GM21825 (cell line): ENCODE data around the gene ATP13A4.

Experiments
- ATAC-seq: cut with Tn5 transposase; IDR thresholded peaks from one replicate; pipeline ENCODE4 v1.9.1; 2021; ENCODE audit warnings: mild to moderate bottlenecking, moderate library complexity; ENCODE audit not compliant: unreplicated experiment

The ATP13A4 gene

DNA sequence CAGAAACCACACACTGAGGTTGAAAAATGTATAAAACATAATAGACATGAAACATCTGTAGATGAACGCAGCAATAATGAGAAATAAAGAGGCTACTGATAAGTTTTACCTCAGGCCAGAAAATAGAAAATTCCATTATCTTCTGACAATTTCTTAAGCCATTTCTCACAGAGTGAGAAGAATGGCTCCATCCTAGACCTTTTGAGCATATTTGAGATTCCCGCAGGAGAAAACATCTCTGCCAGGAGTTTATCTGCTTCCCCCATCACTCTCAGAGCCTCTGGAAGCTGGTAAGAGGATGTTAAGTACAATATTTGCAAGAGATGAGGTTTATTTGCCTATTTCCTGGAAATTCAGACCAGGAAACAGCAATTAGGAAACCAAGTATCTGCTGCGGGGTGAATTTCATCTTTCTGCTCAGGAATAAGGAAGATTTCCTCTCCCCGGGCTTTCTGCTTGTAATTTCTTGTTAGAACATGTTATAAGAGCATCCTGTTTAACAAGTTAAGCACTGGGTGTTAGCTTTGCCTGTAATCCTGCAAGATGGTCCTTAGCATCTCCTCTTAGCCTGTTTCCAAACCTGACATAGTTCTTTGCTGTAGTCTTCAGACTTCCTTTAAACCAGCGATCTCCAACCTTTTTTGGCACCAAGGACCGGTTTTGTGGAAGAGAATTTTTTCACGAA is 54.8 kb downstream of the ATP13A4 start:
- no peak for ATAC-seq

DNA sequence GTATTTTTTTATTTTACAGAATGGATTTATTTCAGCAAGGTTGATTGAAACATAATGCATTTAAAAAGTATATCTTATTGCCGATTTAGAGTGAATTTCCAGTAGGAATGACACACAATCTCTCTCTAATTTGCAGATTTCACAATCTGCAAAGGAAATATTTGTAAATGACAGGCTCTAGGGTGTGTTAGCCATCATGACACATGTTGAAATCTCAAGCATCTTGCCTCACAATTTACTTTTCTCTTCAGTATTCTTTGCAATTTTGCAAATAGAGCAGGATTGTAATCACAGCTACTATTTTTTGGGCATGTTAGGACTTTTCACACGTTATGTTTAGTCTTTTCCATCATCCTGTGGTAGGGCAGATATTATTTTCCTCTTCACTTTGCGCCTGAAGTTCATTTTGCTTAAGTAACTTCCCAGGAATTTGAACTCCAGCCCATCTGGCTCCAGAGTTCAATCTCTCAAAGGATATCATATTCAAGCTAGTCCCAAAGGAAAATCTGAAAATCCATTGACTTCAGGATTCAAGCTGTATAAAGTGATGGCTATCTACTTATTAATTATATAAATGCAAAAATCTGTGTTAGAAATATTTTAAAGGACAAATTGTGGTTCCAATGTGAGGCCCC is 55.4 kb downstream of the ATP13A4 start:
- no peak for ATAC-seq

DNA sequence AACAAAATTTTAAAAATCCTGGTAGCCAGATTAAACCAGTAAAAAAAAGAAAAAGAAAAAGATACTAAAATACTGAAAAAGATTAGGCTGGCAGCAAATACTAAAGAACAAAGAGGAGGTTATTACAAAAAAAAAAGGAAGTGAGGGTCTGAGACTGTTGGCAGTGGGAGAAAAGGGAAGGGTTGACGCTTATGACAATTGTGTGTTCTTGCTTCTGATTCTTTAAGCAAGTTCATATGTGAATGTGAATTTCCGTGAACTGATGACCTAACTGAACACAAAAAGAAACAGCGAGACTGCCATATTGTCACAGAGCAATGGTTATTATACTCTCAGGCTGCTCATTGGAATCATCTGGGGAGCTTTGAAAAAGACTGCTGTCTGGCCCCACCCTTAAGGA is 56.5 kb downstream of the ATP13A4 start:
- no peak for ATAC-seq

DNA sequence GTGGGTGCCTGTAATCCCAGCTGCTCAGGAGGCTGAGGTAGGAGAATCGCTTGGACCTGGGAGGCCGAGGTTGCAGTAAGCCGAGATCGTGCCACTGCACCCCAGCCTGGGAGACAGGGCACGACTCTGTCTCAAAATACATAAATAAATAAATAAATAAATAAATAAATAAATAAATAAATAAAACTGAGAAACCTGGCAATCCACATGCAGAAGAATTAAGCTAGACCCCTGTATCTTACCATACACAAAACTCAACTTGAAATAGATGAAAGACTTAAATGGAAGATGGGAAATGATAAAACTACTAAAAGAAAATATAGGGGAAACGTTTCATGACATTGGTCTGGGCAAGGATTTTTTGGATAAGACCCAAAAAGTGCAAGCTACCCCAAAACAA is 58.0 kb downstream of the ATP13A4 start:
- no peak for ATAC-seq

DNA sequence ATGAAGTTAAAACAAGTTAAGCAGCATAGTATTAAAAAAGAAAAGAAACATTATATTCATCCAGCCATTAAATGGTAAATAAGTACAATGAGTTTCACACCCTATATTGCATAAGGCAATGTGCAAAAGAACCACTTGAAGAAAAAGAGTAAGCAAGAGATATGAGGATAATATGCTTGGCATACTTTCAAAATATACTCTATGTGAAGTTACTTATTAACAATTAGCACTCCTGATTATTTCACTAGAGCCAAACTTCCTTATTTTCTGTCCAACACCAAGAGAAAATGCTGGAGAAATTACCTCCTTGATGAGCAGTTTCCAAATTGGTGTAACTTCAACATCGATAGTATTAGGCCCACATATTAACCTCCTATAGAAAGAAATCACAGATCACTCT is 63.7 kb downstream of the ATP13A4 start:
- no peak for ATAC-seq

DNA sequence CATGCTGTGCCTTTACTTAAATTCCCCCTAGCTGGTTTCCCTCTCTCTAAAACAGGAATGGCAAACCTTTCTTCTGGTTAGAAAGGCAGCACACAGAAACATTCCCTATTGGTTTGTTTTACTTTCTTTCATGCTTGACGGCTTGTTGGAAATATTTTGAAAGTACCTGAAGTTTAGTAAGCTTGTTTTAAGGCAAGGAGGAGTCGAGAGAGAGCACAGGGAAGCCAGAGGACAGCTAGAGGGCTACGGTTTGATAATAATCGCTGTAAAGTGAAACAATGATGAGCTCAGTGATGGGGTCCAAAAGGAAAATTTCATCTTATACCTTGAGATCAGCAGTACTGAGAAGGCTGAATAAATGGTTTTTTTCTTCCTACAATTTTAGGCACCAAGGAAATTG is 64.1 kb downstream of the ATP13A4 start:
- ATAC-seq, result no peak

DNA sequence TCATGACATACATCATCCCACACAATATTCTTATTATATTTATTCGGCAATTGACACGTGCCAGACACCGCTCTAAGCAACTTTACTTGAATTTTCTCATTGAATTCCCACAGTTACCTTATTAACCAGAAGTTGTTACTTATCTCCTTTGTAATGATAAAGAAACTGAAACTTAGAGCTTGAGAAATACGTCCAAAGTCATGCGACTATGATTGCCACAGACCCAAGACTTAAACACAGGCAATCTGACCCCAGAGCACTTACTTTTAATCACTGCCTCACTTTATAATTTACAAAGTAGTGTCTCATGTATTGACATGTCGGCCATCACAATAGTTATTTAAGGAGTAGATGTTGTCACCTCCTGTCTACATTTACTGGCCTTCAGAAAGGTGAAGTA is 64.7 kb downstream of the ATP13A4 start:
- no peak for ATAC-seq

DNA sequence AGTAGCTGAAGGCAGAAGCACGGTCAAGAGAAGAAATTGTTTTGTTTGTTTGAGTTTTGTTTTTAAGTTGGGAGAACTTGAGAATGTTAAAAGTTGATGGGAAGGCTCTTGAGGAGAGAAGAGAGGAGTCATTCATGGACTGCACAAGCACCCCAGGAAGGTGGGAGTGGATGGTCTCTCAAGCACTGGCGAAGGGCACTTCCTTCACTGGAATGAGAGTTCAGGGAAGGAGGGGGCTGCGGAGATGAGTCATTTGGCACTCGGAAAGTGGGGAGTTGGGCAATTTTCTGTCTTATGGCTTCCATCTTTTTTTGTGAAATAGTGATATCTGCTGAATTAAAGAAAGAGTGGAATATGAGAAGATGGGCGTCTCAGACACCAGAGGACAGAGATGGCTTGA is 66.0 kb downstream of the ATP13A4 start:
- no peak for ATAC-seq

DNA sequence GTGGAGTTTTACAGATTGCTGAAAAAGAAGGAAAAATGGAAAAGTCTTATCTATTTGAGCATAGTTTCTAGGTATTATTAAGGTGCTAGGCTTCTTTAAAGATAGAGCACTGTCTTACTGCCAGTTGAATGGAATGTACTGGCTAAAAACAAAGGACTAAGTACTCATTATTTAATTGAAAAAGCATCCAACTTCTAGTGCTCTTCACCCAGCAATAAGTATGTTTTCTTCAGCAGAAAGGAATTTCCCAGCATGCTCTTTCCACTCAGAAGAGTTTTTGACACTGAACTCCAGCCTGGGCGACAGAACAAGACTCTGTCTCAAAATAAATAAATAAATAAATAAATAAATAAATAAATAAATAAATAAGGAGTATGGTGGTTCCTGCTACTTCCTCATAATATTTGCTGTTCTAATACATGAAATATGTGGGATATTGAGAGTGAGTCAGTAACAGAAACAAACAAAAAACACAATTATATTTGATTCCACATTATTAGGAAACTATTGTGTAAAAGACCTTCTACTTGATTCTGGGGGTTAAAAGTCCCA is 70.6 kb downstream of the ATP13A4 start:
- no peak for ATAC-seq

DNA sequence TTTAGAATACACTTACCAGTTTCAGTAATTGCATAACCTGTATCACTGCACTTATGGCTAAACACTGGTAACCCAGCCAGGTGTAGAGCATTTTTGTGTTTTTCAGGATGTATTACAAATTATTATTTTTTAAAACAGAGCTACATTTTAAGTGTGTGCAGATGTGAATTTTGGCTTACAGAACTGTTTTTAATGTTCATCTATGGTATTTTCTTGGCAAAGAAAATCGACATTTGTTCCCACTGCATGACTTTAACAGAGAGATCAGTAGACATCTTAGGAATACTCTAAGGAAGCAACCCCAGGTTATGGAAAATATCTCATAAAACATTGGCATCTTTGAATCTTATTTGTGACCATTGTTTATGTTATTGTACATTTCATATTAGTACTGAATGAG is 73.3 kb downstream of the ATP13A4 start:
- ATAC-seq, result no peak

DNA sequence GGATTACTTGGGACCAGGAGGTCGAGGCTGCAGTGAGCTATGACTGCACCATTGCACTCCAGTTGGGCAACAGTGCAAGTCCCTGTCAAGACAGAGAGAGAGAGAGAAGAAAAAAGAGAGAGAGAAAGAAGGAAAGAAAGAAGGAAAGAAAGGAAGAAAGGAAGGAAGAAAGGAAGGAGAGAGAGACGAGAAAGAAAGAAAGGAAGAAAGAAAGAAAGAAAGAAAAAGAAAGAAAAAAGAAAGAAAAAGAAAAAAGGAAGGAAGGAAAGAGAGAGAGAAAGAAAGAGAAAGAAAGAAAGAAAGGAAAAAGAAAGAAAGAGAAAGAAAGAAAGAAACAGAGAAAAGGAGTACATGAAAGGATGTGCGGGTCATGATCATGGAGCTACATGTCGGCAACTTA is 80.2 kb downstream of the ATP13A4 start:
- no peak for ATAC-seq

DNA sequence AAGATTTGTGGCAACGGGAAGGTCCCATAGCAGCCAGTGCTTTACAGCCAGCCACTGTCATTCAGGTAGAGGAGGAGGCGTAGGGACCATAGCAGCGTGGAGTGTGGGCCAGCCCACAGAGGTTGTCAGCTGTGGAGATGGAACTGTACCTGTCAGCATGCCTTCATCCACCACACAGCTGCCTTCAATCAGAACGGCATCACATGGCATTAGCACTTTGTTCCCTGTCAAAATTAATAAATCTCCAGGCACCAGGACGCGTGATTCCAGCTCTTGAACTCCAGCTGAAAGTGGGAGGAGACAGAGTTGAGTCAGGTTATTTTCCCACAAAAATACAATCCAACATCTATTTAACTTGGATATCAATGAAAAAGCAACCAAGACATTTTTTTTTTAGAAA is 84.0 kb downstream of the ATP13A4 start:
- ATAC-seq, result no peak

DNA sequence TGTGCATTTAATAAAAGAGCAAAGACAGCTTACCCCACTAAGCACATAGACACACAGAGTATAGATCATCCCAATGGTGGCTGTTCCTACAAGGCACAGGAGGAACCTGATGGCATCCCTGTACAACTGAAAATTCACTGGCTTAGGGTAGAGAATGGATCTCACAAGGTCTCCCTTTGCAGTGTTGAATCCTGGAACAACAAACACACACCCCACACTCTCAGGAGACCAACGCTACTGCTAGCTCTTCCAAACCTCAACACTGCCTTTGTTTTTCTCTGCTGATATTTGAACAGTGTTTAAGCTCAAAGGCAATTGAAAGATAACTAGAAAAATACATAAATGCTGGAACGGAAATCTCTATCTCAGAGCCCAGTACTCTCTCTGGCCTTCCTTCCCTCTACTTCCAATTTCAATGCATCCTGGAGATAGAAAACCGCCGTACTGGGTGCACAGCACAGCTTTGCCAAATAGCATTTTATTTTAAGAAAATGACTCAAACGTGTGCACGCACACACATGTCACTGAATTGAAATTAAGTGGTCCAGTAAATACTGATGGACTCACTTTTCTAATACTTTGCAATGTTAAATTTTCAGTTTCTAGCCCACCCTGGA is 88.6 kb downstream of the ATP13A4 start:
- no peak for ATAC-seq

DNA sequence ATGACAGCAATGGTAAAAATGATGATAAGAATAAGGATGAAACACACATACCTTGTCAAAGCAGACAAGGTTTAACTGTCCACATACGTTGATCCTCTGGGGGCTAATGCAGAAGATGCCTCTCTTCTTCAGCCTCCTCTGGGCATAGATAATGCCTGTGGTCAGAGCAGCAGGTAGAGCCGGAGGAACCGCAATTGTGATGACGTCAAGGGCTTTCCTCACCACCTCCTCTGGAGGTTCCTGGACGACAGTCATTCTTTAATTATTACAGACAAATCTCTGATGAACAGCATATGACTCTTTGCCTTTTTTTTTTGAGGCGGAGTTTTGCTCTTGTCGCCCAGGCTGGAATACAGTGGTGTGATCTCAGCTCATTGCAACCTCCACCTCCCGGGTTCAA is 89.8 kb downstream of the ATP13A4 start:
- ATAC-seq, result no peak

DNA sequence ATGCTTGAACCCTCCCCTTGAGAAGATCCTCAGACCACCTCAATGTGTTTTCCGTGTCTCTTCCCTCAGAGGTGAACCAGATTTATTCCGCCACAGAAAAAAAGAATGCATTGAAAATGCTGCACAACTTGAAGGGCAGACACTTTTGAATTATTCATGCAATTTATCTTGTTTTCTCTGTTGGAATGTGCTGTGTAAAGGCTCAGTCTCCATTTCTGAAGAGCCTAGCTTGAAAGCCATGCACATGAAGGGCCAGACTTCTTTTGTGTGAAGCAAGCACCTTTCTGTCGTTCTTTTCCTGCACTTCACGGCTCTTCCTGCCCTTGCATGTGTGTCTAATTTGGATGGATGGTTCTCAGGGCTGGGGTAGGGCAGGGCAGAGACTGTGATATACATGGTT is 97.2 kb downstream of the ATP13A4 start:
- no peak for ATAC-seq

DNA sequence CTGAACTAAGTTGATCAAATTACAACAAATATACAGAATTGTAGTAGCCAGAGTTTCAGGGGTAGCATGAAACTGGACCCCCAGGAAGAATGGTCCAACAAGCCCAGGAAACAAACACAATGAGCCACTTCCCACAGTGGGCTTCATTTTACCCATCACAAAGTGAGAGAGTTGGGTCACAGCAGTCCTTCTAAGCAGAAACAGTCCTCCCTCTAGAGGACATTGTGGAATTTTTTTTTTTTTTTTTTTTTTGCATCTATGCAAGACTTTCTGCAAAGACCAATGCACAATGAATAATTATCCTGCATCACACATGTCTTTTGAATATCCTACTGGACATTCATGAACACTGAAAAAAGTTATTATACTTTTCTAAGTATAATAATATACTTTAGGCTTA is 102.4 kb downstream of the ATP13A4 start:
- ATAC-seq, result no peak

DNA sequence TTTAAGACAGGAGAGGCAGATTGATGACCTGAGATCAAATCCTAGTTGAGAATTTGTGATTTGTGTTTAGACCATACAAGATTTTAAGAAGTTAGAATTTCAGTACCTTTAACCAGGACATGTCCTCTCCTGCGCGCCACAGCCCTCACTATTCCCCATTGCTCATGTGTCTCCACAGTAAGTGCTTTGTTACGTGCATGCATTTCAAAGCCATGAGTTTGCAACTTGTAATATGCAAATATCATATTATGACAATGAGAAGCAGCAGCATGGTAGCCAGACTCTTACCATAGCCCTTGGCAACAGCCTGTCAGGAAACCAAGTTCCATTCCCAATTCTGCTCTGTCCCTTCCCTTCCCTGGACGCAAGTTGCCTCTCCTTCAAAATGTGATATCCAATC is 102.8 kb downstream of the ATP13A4 start:
- no peak for ATAC-seq

DNA sequence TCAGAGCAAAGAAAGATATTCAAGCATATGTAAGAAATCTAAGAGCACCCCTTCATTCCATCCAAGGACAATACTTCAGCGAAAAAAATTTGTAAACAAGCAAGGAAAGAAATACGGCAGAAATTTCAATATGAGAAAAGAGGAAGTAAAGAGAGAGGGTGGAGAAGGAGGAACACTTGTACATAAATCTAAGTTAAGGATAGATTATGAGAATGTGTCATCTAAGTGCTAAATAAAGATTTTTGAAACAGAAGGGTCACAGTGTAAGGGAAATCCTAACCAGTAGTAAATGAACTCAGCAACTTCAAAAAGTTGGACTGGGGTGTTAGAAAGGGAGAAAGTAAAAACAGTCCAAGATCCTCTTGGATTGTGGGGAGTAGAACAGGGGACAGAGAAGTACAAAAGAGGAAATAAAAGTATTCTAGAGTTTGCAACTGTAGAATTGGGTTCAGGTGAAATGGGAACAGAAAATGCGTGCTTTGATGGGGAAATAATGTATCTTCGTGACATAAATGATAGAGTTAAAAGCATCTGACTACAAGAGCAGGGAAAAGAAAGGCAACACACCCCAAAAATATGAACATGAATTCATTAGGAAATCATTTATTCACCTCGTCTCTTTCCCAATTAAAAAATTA is 107.6 kb downstream of the ATP13A4 start:
- no peak for ATAC-seq

DNA sequence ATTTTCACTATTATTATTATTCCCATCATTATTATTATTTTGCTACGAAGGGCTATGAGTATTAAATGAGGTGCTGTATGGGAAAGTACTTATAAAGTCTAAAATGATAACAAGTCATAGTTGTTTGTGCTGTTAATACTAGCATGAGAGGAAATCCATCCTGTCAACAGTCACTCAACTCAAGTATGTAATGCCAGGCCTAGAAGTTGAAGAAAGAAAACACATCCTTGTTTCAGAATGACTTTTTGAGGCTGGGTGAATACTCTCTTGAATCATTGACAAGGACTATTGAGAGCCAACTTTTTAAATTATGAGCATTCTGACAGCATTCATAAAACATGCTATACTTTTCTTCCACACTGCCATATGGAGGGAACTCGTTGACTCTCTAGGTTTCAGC is 115.3 kb downstream of the ATP13A4 start:
- no peak for ATAC-seq

DNA sequence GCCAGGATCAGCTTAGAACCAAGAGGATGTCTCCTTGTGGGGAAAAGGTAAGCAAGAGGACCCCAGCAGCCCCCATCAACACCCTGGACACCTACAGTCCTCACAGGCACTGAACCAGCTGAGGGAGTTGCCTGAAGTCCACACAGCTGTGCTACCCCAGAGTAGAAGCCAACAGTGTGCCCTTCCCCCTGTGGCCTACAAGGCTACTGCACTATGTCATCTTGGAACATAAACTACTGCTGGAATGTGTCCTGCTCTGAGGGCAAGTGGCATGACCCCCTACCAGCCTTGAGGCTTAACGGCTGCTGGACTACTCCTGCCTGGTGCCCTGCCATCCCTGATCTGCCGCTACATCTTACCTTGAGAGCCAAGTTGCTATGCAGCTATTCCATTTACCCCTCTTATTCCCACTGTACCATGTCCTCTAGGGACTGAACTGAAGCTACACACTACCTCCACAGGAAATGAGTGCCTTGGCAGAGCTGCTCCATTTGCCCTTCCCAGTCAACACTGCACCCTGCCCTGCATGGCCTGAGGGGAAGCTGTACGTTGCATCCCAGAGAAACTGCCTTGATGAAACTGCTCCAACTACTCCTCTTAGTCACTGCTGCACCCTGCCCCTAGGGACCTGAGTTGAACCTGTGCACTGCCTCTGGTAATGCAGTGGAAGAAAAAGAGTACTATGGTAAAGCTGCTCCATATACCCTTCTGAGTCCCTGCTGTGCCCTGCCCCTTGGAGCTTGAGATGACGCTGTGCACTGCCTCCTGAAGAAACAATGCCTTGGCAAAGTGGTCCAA is 135.9 kb downstream of the ATP13A4 start:
- no peak for ATAC-seq

DNA sequence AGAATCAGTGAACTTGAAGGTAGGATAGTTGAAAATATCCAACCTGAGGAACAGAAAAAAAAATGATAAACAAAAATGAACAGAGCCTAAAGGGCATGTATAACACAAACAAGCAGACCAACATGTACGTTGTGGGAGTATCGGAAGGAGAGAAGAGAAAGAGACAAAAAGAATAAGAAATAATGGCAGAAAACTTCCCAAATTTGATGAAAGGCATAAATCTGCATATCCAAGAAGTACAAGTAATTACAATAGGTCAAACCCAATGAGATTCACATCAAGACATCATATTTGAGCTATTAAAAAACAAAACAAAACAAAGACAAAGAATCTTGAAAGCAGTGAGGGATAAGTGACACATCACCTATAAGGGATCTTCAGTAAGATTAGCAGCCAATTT is 138.1 kb downstream of the ATP13A4 start:
- ATAC-seq, result no peak
